Smooth muscle cell (in vitro differentiated cells): ENCODE measurements around the gene EXD2. TPM values are rescaled to one million over a fixed set of nuclear protein-coding genes. Genes with fewer than 3 reads are reported as not detected.
A peak's percentile ranks its signal among the peaks of the same experiment; 100 is the strongest.

Experiments used
- DNase-seq: peaks from one replicate; lab custom pipeline; 2025; ENCODE audit not compliant: unreplicated experiment; lab: John Stamatoyannopoulos, UW
- H2AFZ ChIP-seq: fragments of 200-600 bp; sonication (generic); 2 replicates; pipeline ENCODE4 v1.6.0; 2016; ENCODE audit warnings: antibody characterized with exemption, low read depth, mild to moderate bottlenecking
- H3F3A ChIP-seq: fragments of 200-600 bp; sonication (generic); 2 replicates; pipeline ENCODE4 v1.6.0; 2017; ENCODE audit warnings: antibody characterized with exemption, low read depth
- H3K27ac ChIP-seq: fragments of 200-600 bp; sonication (generic); 2 replicates; pipeline ENCODE4 v1.5.1; 2016; ENCODE audit warnings: low read depth, mild to moderate bottlenecking
- H3K27me3 ChIP-seq: fragments of 200-600 bp; sonication (generic); 2 replicates; pipeline ENCODE4 v1.6.1; 2016; ENCODE audit warnings: low read depth, mild to moderate bottlenecking
- H3K36me3 ChIP-seq: fragments of 200-600 bp; sonication (generic); 2 replicates; pipeline ENCODE4 v1.5.1; 2016; ENCODE audit warnings: low read depth
- H3K4me1 ChIP-seq: fragments of 200-600 bp; sonication (generic); 2 replicates; pipeline ENCODE4 v1.5.1; 2016; ENCODE audit warnings: low read depth
- H3K4me2 ChIP-seq: fragments of 200-600 bp; sonication (generic); 2 replicates; pipeline ENCODE4 v1.6.0; 2016; ENCODE audit warnings: mild to moderate bottlenecking
- H3K4me3 ChIP-seq: fragments of 200-600 bp; sonication (generic); 2 replicates; pipeline ENCODE4 v1.5.1; 2016; ENCODE audit warnings: mild to moderate bottlenecking
- H3K79me2 ChIP-seq: fragments of 200-600 bp; sonication (generic); 2 replicates; pipeline ENCODE4 v1.6.0; 2016; ENCODE audit warnings: low read depth, mild to moderate bottlenecking
- H3K9ac ChIP-seq: fragments of 200-600 bp; sonication (generic); 2 replicates; pipeline ENCODE4 v1.6.0; 2016; ENCODE audit warnings: low read depth
- H3K9me3 ChIP-seq: fragments of 200-600 bp; sonication (generic); replicated peaks from 2 replicates; pipeline ENCODE4 v1.5.1; 2016; ENCODE audit warnings: low read depth
- H4K20me1 ChIP-seq: fragments of 200-600 bp; sonication (generic); 2 replicates; pipeline ENCODE4 v1.6.0; 2016; ENCODE audit warnings: low read depth
- WGBS: methylation state at CpG from one replicate; pipeline ENCODE4 v1.1.7; 2016; ENCODE audit warnings: low lambda C conversion rate; 5-methylcytosine and 5-hydroxymethylcytosine counted together
- polyA plus RNA-seq: library from polyadenylated mRNA; unstranded; fragments of >200 nt; fragmentation: Nextera tagmentation; extraction: Ambion mirVana; gene quantifications from 2 replicates; pipeline ENCODE4 v1.2.1, GENCODE V29; 2016
- total RNA-seq: library from RNA; depleted of rRNA; stranded (reverse); fragments of >200 nt; gene quantifications from 2 replicates; pipeline ENCODE4 v1.2.3, GENCODE V29; 2014
- TF ChIP-seq, protein P1 (sequence below): fragments of 200-600 bp; sonication (generic); IDR thresholded peaks from 2 replicates; pipeline ENCODE4 v1.5.1; 2017; ENCODE audit warnings: borderline replicate concordance, mild to moderate bottlenecking, antibody characterized with exemption; ENCODE audit not compliant: insufficient read depth, poor library complexity, severe bottlenecking

EXD2 gene
- total and polyA plus RNA-seq, 2 experiments from 2014 or later: 12.0 to 12.5 TPM

DNA sequence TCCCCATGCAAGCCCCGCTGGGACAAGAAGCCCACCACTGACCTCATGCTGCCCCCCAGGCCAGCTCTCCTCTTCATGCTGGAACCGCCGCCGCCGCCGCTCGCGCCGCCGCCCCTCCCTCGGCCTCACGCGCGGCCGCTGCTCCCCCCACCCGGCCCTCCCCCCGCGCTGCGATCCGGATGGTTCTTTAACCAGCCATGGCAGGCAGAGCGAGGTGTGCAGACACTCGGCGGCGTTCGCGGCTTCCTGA is 38.5 kb upstream of the EXD2 start, which contains the start of gene DCAF5:
DCAF5 (minus strand) TSS at position 218 of the 250 bp plus-strand sequence; CDS start at position 77, 141 bp downstream.
- no CpG with 5 or more reads among the region's 26 CpGs for WGBS
- Histone ChIP-seq H3F3A (peaks cover 4% of the 10 kb centered on the region), H3K4me2 (peak within 1 kb of the TSS; percentile 99), H3K27me3 (no peaks in the 10 kb centered on the region), H3K9ac (peak within 1 kb of the TSS; percentile 96), H3K79me2 (peaks cover 45% of the 10 kb centered on the region), H4K20me1 (peaks cover 30% of the 10 kb centered on the region), H3K36me3 (no peaks in the 10 kb centered on the region), H3K9me3 (no peaks in the 10 kb centered on the region), H3K4me3 (peak within 1 kb of the TSS; percentile 99), H2AFZ (peak within 1 kb of the TSS; percentile 98), H3K27ac (peak within 1 kb of the TSS; percentile 89), H3K4me1 (peaks cover 19% of the 10 kb centered on the region)
- TF ChIP-seq, protein P1, sequence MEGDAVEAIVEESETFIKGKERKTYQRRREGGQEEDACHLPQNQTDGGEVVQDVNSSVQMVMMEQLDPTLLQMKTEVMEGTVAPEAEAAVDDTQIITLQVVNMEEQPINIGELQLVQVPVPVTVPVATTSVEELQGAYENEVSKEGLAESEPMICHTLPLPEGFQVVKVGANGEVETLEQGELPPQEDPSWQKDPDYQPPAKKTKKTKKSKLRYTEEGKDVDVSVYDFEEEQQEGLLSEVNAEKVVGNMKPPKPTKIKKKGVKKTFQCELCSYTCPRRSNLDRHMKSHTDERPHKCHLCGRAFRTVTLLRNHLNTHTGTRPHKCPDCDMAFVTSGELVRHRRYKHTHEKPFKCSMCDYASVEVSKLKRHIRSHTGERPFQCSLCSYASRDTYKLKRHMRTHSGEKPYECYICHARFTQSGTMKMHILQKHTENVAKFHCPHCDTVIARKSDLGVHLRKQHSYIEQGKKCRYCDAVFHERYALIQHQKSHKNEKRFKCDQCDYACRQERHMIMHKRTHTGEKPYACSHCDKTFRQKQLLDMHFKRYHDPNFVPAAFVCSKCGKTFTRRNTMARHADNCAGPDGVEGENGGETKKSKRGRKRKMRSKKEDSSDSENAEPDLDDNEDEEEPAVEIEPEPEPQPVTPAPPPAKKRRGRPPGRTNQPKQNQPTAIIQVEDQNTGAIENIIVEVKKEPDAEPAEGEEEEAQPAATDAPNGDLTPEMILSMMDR: no peak
- DNase-seq: peak; percentile 70

DNA sequence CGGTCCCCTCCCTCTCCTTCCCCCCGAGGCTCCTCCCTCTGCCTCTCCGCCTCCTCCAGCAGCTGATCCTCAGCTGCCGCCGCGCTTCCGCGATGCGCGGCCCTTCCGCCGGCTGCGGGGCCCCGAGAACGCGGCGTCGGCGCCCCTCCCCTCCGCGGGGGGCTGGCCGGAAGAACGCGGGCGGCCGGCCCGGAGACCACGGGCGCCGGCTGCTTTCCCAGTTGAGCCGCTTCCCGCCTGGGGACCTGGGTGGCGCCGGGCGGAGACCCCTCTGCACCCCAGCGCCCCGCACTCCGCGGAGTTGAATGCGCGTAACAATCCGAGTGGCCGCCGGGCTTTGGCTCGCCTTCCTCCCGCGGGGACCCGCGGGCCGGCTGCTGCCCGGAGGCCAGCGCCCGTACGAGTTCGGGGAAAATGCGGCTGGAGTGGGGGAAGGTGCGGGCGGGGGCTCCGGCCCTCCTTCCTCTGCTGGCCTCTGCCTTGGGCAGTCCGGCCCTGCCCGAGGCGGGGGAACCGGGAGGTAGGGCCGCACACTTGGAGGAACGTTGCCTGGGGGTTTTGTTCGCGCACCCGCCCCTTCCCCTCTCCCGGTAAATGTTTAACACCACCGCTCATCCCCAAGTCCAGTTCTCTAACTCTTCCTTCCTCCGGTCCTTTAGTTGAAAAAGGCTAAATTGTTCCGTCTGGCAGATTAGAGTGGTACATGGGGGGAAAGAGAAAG is 38.0 kb upstream of the EXD2 start:
- Histone ChIP-seq H3K4me1 (peaks cover 19% of the 10 kb centered on the region), H3K9me3 (no peaks in the 10 kb centered on the region), H3K4me2 (peak overlapping the region; percentile 99), H3K27me3 (no peaks in the 10 kb centered on the region), H3K9ac (peak overlapping the region; percentile 78), H3K27ac (peak overlapping the region; percentile 89), H2AFZ (peak overlapping the region; percentile 98), H3K79me2 (peaks cover 40% of the 10 kb centered on the region), H4K20me1 (peaks cover 26% of the 10 kb centered on the region), H3F3A (peaks cover 4% of the 10 kb centered on the region), H3K36me3 (no peaks in the 10 kb centered on the region), H3K4me3 (peak overlapping the region; percentile 99)
- WGBS: under 1% methylated on average over 66 of the region's 72 CpGs
- TF ChIP-seq, protein P1: no peak
- no peak for DNase-seq

DNA sequence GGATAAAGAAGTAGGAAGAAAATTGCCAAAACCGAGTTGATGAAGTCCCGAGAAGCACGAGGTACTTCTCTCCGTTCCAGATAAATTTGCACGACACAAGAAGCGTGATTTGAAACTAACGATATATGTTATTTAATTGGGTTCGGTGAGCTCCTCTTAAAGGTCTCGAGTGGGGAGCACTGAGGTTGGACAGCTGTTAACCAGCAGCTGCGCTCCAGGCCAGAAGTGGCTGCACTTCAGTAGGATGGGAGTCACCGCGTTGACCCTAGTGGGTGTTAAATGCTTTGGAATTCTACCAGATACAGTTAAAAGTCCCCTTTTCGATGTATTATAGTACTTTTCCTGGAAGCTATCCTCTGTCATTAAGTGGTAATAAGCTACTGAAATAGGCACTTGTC is 37.4 kb upstream of the EXD2 start:
- Histone ChIP-seq H3K4me1 (peaks cover 19% of the 10 kb centered on the region), H3F3A (peaks cover 4% of the 10 kb centered on the region), H3K27me3 (no peaks in the 10 kb centered on the region), H2AFZ (peak overlapping the region; percentile 98), H4K20me1 (peaks cover 20% of the 10 kb centered on the region), H3K36me3 (no peaks in the 10 kb centered on the region), H3K9ac (peak overlapping the region; percentile 78), H3K4me3 (peak overlapping the region; percentile 99), H3K27ac (peak overlapping the region; percentile 89), H3K4me2 (peak overlapping the region; percentile 99), H3K9me3 (no peaks in the 10 kb centered on the region), H3K79me2 (peaks cover 35% of the 10 kb centered on the region)
- TF ChIP-seq, protein P1: no peak
- DNase-seq: no peak
- WGBS: 4% methylated on average over 13 of the region's 13 CpGs

DNA sequence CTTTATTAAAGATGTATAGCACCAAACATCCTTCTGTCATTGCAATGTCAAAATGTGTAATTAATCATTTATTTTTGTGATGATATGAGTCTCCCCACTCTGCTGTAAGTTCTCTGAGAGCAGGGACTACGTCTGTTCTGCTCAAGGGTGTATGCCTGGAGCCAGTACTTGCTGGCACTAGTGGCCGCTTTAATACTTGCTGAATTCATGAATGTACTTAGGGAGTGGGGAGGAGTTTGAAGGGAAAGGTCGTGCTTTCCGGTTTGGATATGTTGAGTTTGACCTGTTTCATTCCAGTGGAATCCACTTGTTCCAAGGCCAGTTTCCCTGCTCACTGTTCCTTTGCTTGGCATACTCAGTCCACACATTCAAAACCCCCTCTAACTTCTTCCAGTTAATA is 36.5 kb upstream of the EXD2 start:
- TF ChIP-seq, protein P1: no peak
- no peak overlapping the region for H3K4me2 ChIP-seq
- no peak overlapping the region for H3K4me3 ChIP-seq
- H3K4me1 ChIP-seq: peaks cover 19% of the 10 kb centered on the region
- no peaks in the 10 kb centered on the region for H3K9me3 ChIP-seq
- H3K27ac ChIP-seq: no peak overlapping the region
- no peaks in the 10 kb centered on the region for H3K27me3 ChIP-seq
- H4K20me1 ChIP-seq: peaks cover 11% of the 10 kb centered on the region
- no peak overlapping the region for H3K9ac ChIP-seq
- peaks cover 26% of the 10 kb centered on the region for H3K79me2 ChIP-seq
- no peaks in the 10 kb centered on the region for H3K36me3 ChIP-seq
- H3F3A ChIP-seq: peaks cover 4% of the 10 kb centered on the region
- no peak overlapping the region for H2AFZ ChIP-seq
- WGBS: 39% methylated on average over 4 of the region's 4 CpGs
- DNase-seq: no peak
